Measurements from ENCODE around the gene SFXN5. TPM values are rescaled to one million over a fixed set of nuclear protein-coding genes. Genes with fewer than 3 reads are reported as not detected.

SFXN5 gene
- total RNA-seq, 1 experiment from 2014 or later = 27.8 TPM

GRCh38 chr2:73089270-73090030, 17.9 kb upstream of the SFXN5 start:
- TF ChIP-seq SIN3A (IDR thresholded peaks at IDR 0.05; ENCODE audit: borderline replicate concordance, insufficient read depth, low read depth, low read length) = no peak
- TF ChIP-seq CTCF (IDR thresholded peaks at IDR 0.05) = no peak
- TF ChIP-seq REST (IDR thresholded peaks at IDR 0.05; ENCODE audit: insufficient read depth in 1 of 2, low read depth in 2 of 2, low read length in 1 of 2) = no peak
- TF ChIP-seq POLR2AphosphoS5 (IDR thresholded peaks at IDR 0.05; ENCODE audit: low read depth, low read length) = no peak
- no peak for TF ChIP-seq TCF7L2 (IDR thresholded peaks at IDR 0.05; ENCODE audit: low read depth, low read length)
- H3K27me3 ChIP-seq (ENCODE audit: control insufficient read depth, insufficient read depth, low read length) = no peaks in the 10 kb centered on the region
- ChIA-PET CTCF (no interaction called here), POLR2A (no interaction called here)
- in situ Hi-C loops (cut with HindIII; ENCODE audit: low pct_unique_long_range_greater_than_20kb, low sequenced_read_pairs) (no loop called here), intact Hi-C loops (cut with micrococcal nuclease; ENCODE audit: unreplicated experiment) (no loop called here)
- H3K9me3 ChIP-seq (ENCODE audit: control insufficient read depth, insufficient read depth, low read depth, low read length) = no peaks in the 10 kb centered on the region
- no peak overlapping the region for H3K27ac ChIP-seq (ENCODE audit: low read length)
- H3K36me3 ChIP-seq (ENCODE audit: control insufficient read depth, insufficient read depth, low read length) = no peaks in the 10 kb centered on the region
- no peak overlapping the region for H3K4me3 ChIP-seq (ENCODE audit: low read depth in 2 of 2, low read length in 2 of 2)
- ATAC-seq (no peak), DNase-seq (ENCODE audit: low read depth, low spot score) (peak; percentile 60)
- no peaks in the 10 kb centered on the region for H3K4me1 ChIP-seq (ENCODE audit: control insufficient read depth, insufficient read depth, low read length)
- BruUV-seq (replicated peaks) = no TSS peak

GRCh38 chr2:73088703-73089102, 17.2 kb upstream of the SFXN5 start:
- intact Hi-C loops (cut with micrococcal nuclease; ENCODE audit: unreplicated experiment) = no loop called here
- no peaks in the 10 kb centered on the region for H3K27me3 ChIP-seq (ENCODE audit: control insufficient read depth, insufficient read depth, low read length)
- no peaks in the 10 kb centered on the region for H3K9me3 ChIP-seq (ENCODE audit: control insufficient read depth, insufficient read depth, low read depth, low read length)
- no peaks in the 10 kb centered on the region for H3K4me1 ChIP-seq (ENCODE audit: control insufficient read depth, insufficient read depth, low read length)
- H3K36me3 ChIP-seq (ENCODE audit: control insufficient read depth, insufficient read depth, low read length) = no peaks in the 10 kb centered on the region
- in situ Hi-C loops (cut with HindIII; ENCODE audit: low pct_unique_long_range_greater_than_20kb, low sequenced_read_pairs) = no loop called here
- no peak overlapping the region for H3K27ac ChIP-seq (ENCODE audit: low read length)
- no peak for TF ChIP-seq SIN3A (IDR thresholded peaks at IDR 0.05; ENCODE audit: borderline replicate concordance, insufficient read depth, low read depth, low read length)
- no peak for TF ChIP-seq CTCF (IDR thresholded peaks at IDR 0.05)
- no peak for TF ChIP-seq POLR2AphosphoS5 (IDR thresholded peaks at IDR 0.05; ENCODE audit: low read depth, low read length)
- TF ChIP-seq REST (IDR thresholded peaks at IDR 0.05; ENCODE audit: insufficient read depth in 1 of 2, low read depth in 2 of 2, low read length in 1 of 2) = no peak
- TF ChIP-seq TCF7L2 (IDR thresholded peaks at IDR 0.05; ENCODE audit: low read depth, low read length) = no peak
- DNase-seq (ENCODE audit: low read depth, low spot score) (no peak), ATAC-seq (no peak)
- no peak overlapping the region for H3K4me3 ChIP-seq (ENCODE audit: low read depth in 2 of 2, low read length in 2 of 2)
- no TSS peak for BruUV-seq (replicated peaks)
- CTCF ChIA-PET = interaction anchor here (0.6 kb wide), 1 partner anchor 94 kb away, joined by 4 read pairs; no protein-coding TSS in a partner anchor
- POLR2A ChIA-PET = no interaction called here

All from Panc1 (cell line).